Fibroblast of peridontal ligament (primary cell): ENCODE results near the gene PCSK4.
A peak's percentile ranks its signal among the peaks of the same experiment; 100 is the strongest.
"Not testable (repeated sequence)": the region's sequence is repeated elsewhere in the genome, so short reads cannot be mapped to it uniquely, and the experiment has no call there.

Experiments used
- DNase-seq: peaks from one replicate; pipeline ENCODE4 v3.0.0-alpha.2; 2010; ENCODE audit errors: extremely low read depth

PCSK4 gene

DNA sequence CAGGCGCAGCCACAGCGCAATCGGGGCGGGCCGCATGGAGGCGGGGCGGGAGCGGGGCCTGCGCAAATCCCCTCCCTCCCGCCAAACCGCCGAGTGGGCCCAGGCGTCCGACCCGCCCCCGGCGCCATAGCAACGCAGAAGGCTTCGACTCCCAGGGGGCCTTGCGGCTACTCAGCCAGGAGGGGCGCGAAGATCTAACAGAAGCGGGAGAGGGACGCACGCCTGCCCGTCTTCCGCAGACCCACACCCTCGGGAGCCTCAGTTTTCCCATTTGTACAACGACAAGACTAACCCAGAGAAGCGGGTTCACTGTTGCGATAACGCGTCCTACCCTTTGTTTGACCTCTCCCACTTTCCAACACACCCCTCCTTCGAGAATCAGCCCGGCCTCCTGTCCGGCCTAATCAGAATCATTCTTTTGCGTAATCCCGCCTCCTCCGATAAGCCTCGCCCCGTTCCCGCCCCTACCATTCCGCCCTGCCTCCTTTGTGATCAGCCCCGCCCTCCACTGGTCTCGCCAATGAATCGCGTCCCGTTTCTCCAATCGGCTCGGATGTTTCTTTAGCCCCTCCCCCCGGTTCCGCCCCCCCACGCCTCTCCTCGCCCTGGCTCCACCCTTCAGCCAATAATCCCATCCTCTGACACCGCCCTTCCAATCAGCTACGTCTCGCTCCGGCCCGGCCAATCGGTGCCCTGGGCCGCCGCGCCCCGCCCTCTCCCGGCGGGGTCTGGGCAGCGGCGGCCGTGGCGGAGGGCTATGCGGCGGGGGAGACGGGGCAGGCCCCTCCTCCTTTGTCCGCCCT is at the start of gene PCSK4:
PCSK4 (minus strand) TSS at position 40 of the 803 bp plus-strand sequence; CDS start at position 36, 4 bp downstream.
- DNase-seq: peak; percentile 99

DNA sequence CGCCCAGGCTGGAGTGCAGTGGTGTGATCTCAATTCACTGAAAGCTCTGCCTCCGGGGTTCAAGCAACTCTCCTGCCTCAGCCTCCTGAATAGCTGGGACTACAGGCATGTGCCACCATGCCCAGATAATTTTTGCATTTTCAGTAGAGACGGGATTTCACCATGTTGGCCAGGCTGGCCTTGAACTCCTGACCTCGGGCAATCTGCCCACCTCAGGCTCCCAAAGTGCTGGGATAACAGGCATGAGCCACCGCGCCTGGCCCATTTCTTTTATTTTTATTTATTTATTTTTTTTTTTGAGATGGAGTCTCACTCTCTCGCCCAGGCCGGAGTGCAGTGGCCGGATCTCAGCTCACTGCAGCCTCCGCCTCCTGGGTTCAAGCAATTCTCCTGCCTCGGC is 49.6 kb upstream of the PCSK4 start:
- not testable (repeated sequence) for DNase-seq

DNA sequence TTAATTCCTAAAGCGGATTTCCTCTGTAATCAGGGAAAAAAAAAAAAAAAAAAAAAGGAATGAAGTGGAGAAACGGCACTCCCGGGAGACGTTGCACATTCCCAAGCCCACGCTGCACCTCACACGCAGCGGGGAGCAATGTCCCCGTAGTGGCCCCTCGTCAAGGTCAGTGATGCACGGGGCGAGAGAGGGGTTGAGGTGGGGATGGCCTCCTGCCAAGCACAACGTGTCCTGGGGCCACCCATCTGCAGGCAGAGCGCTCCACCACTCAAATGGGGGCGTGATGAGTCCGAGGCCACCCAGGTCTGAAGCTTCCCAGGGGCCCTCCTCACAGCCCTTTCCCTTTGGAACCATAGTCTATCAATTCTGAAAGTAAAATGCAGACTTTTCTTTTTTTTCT is 48.8 kb upstream of the PCSK4 start:
- DNase-seq: peak; percentile 7

DNA sequence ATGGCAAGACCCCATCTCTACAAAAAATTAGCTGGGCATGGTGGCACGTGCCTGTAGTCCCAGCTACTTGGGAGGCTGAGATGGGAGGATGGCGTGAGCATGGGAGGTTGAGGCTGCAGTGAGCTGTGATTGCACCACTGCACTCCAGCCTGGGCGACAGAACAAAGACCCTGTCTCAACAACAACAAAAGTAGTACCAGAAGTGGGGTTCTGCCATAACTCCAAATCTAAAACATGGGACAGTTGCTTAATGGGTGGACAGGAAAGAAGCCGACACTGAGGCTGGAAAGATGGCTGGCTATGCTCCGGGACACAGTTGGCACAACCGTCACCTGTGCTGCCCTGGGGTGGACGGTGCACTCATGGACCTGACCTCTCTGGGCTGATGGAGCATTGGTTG is 45.5 kb upstream of the PCSK4 start:
- DNase-seq: not testable (repeated sequence)

DNA sequence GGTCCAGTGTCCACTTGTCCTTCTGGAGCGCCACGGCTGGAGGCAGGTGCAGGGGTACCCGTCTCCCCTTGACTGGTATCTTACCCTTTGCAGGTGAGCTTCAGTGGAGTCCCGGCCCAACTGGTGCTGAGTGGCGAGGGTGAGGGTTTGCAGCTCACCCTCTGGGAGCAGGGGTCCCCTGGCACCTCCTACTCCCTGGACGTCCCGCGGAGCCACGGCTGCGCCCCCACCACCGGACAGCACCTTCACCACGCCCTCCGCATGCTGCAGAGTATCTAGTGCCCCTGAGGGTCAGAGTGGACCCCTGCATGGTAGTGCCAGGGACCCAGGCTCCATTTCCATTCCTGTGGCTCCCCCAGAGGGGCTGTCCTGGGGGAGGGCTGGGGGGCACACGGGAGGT is 44.8 kb upstream of the PCSK4 start:
- no peak for DNase-seq

DNA sequence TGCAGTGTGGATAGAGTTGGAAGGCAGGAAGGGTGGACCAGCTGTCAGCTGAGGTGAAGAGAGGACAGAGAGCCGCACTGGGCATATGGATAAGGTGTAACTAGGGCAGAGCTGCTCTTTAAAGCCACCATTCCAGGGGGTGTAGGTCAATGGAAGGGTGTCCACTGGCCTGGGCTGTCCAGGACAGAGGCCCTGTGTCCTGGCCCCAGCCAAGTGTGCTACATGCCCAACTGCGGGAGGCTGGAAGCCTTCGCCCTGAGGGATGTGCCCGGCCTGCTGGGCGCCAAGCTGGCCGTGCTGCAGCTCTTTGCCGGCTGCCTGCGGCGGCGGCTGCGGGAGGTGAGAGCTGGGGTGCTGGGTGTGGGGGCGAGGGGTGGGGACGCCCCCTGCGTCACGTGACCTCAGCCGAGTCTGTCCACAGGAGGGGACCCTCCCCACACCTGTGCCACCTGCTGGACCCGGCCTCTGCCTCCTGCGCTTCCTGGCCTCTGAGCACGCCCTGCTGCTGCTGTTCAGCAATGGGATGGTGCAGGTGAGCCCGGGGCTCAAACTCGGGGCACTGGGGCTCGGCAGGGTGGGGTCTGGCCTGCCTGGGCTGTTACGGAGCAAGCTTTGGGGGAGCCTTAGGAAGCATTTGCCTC is 43.5 kb upstream of the PCSK4 start:
- no peak for DNase-seq

DNA sequence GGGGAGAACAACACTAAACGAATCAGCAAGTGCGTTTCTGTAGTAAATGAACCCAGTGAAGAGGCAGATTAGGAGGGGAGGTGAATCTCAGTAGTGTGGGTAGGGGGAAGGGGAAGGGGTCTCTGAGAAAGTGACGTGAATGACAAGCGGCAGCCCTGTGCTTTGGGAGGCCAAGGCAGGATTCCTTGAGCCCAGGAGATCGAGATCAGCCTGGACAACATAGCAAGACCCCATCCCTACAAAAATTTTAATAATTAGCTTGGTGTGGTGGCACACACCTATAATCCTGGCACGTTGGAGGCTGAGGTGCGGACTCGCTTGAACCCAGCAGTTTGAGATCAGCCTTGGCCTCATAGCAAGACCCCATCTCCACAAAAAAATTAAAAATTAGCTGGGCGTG is 41.9 kb upstream of the PCSK4 start:
- no peak for DNase-seq

DNA sequence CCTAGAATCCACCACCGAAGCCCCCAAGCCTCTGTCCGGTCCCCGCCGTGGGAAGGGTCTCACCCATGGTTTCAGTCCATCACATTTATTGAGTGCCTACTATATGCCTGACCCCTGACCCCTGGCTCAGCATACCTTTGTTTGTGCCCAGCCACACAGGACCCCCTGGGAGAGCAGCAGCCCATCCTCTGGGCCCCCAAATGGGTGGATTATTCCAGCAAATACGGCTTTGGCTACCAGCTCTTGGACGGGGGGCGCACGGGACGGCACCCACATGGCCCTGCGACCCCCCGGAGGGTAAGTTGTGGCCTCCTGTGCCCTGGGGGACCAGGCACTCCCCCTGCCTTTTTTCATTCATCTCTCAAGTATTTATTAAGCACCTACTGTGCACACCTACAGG is 41.4 kb upstream of the PCSK4 start:
- DNase-seq: no peak

DNA sequence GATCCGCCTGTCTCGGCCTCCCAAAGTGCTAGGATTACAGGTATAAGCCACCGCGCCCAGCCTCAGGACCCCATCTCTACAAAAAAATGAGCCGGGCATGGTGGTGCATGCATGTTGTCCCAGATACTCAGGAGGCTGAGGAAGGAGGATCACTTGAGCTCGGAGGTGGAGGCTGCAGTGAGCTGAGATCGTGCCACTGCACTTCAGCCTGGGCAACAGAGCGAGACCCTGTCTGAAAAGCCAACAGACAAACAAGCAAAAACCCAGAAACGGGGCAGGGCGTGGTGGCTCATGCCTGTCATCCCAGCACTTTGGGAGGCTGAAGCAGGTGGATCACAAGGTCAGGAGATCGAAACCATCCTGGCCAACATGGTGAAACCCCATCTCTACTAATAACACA is 40.7 kb upstream of the PCSK4 start:
- DNase-seq: not testable (repeated sequence)

DNA sequence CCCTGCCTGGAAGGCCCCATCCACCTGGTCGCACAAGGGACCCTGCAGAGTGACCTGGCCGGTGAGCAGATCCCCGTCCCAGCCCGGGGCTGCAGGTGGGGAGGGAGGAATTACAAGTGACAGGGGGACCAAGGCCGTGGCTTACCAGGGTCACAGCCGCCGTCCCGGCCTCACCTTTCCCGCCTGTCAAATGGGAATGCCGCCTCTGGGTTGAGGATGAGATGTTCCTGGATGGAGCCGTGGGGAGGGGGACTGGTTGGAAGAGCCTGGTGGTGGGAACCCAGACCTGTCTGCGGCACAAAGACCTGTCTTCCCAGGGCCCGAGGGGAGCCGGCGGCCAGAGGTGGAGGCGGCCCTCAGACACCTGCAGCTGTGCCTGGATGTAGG is 39.3 kb upstream of the PCSK4 start:
- no peak for DNase-seq

DNA sequence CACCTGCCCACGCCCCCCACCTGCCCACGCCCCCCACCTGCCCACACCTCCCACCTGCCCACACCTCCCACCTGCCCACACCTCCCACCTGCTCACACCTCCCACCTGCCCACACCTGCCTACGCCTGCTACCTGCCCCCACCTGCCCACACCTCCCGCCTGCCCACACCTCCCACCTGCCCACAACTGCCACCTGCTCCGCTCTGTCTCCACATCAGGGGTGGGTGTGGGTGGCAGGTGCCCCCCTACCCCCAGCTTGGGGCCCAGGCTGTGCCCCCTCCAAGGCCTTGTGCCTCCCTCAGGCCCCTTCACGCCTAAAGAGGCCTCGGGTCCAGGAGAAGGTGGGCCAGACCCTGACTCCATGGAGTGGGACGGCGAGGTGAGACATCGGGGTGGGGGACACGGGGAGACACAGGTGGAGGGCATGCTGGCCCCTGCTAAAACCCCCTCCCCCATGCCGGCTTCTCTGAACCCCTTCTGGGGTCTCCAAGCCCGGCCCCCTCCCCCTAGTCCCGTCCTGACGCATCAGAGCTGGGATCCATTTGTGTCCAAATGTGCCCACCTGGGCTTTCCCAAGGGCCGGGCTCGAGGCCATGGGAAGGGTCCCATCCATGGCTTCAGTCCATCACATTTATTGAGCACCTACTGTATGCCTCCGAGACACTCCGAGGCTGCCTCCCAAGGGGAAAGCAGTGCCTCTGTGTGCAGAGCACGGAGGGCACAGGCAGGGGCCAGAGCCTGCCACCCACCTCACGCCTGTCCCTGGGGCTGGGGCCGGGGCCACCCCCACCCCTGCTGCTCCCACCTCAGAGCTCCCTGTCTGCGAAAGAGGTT is 38.7 kb upstream of the PCSK4 start:
- no peak for DNase-seq

DNA sequence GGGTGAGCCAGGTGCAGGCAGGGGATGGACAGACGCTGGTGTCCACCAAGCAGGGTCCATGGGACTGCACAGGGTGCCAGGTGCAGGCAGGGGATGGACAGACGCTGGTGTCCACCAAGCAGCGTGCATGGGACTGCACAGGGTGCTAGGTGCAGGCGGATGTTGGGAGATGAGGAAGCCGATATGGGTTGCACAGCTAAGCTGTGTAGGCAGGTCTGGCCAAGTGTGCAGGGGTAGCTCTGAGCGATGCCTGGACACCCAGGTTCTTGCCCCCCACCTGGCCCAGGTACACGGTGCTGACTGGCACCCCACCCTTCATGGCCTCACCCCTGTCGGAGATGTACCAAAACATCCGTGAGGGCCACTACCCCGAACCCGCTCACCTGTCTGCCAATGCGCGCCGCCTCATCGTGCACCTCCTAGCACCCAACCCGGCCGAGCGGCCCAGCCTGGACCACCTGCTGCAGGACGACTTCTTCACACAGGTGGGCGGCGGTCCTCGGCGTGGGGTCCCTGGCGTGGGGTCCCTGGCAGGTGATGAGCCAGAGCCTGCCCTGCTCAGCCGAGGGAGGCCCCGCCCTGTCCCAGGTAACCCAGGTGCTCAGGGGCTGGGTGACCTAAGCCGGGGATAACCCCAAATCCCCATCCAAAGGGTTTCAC is 37.6 kb upstream of the PCSK4 start:
- no peak for DNase-seq

DNA sequence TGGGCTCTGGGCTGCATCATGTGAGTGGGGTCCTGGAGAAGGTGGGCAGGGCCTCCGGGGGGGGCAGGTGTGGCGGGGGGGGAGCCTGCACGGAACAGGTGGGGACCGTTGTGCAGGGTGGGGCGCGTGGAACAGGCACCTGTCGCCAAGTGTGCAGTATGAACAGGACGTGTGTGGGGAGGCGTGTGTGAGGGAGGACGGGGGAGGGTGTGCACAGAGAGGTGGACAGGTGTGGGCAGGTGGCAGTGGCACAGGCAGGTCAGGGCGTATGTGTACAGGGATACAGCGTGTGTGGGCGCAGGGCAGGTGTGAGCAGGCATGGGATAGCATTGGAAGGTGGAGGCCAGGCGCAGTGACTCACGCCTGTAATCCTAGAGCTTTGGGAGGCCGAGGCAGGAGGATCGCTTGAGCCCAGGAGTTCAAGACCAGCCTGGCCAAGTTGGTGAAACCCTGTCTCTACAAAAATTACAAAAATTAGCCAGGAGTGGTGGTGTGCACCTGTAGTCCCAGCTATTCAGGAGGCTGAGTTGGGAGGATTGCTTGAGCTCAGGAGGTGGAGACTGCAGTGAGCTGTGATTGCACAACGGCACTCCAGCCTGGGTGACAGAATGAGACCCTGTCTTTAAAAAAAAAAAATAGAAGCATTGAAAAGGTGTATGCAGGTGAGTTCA is 37.0 kb upstream of the PCSK4 start:
- no peak for DNase-seq

DNA sequence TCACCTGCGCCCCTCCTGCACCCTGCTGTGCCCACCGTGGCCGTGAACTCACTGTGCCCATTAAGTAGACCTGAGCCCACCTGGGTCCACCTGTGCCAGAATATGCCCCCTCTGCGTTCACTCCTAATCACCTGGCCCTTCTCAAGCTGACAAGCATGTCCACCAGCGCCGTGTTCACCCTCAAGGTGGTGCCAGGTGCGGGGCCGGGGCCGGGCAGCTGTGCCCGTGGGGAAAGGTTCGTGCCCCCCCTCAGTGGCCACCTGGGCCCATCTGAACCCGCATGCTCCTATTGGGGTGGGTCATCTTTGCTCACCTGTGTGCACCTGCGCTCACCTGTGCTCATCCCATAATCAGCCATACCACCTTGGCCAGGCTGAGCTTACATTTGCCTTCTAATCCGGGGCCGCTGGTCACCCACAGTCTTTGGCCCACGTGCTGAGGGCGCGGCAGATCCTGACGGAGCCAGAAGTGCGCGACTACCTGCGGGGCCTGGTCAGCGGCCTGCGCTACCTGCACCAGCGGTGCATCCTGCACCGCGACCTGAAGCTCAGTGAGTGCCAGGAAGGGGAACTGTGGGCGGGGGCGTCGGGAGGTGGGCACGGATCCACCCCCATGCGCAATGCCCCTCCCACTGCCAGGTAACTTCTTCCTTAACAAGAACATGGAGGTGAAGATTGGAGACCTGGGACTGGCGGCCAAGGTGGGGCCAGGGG is 36.1 kb upstream of the PCSK4 start:
- no peak for DNase-seq

DNA sequence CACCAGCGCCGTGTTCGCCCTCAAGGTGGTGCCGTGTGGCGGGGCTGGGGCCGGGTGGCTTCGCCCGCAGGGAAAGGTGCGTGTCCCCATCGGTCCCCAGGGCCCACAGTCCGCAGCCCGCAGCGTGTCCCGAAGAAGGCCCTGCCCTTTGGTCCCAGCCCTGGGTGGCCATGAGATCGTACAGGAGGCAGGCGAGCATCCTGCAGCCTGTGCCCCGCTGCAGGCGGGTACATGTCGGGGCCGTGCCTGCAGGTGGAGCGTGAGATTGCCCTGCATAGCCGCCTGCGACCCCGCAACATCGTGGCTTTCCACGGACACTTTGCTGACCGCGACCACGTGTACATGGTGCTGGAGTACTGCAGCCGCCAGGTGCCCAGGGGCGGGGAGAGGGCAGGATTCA is 35.2 kb upstream of the PCSK4 start:
- DNase-seq: no peak

DNA sequence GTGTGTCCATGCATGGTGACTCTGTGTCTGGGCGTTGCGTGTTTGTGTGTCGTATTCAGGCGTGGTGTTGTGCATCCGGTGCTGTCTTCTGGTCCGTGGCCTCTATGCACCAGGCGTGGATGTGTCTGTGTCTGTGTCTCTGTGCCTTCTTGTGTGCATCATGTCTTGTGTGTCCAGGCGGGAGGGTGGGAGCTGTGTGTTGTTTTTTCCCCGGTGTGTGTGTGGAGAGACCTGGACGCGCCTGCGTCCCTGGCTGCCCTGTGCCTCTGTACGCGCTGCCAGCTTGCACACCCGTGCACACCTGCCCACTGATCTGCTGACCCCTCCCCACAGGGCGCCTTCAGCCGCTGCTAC is 34.8 kb upstream of the PCSK4 start:
- DNase-seq: no peak

DNA sequence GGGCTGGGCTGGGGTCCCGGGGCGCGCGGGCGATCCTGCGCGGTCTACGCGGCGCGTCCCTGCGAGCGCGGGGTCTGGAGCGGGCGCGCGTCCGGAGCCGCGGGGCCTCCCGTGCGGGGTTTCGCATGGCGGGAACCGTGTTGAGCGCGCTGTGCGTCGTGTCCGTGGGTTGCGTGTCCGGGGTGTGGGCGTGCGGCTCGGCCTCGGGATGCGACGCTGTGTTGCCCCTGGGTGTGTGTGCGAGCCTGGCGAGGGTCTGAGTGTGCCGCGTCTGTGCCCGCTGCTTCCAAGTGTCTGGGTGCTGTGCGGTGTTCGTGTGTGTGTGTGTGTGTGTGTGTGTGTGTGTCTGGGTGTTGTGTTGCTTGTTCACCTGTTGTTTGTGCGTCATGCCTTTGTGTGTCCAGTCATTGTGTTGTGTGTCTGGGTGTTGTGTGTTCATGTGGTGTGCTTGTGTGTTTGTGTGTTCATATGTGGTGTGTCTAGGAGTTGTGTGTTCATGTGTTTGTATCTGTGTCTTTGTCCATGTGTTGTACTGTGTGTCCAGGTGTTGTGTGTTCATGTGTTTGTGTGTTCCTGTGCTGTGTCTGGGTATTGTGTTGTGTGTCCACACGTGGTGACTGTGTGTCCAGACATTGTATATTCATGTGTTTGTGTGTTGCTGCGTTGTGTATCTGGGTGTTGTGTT is 34.3 kb upstream of the PCSK4 start:
- DNase-seq: no peak

DNA sequence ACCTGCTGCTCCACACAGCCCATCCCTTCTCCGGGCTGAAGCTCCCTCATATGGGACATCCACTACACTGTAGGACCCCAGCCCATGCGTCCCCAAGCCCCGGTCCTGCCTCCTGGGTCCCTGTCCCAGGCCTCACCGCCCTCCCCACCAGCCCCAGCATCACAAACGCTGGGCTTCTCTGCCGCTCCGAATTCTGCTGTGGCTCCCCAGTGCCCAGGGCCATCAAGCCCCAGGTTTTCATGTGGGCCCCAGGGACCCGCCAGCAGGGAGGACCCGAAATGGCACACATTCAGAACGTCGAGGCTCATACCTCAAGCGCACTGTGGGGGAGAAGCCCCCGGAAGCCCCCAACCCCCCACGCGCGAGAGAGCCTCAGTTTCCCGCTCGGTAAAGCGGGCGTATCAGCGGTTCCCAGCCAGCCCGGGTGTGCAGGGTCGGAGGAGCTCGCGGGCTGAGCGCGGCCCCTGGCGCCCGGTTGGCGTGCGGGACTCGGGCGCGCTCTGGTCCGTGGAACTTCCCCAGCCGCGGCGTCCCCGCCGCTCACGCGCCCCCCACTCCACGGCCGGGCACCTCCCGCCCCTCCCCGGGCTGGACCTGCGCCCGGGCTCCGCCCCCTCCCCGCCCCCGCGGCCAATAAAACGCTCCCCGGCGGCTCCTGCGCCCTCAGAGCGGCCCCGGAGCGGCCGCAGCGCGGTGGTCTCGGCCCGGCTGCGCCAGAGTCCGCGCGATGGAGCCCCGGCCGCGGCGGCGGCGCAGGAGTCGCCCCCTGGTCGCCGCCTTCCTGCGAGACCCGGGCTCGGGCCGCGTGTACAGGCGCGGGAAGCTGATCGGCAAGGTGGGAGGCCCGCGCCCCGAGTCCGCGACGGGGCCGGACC is 33.5 kb upstream of the PCSK4 start, which contains the start of gene PLK5:
PLK5 (plus strand) TSS at position 666 of the 875 bp plus-strand sequence. CDS start 2,920 bp downstream, outside the sequence.
- no peak for DNase-seq

DNA sequence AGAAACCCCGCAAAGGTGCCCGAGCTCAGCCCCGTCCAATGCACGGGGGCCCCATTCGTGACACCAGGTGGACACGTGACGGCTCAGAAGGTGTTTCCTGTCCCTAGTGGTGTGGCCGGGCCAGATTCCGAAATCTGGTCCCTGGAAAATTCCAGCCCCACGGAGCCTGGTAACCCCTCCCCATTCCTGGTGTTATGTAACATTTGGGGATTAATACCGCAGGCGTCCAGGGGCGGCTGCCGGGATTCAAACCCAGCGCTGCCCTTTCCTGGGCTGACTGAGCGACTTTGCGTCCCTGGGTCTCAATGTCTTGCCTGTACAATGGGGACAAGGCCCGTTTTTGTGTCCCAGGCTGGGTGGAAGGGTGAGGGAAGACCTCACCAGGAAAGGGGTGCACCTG is 32.7 kb upstream of the PCSK4 start:
- no peak for DNase-seq
